Kidney (tissue), 14 donors: ENCODE data around the gene KLRC2. TPM values are rescaled to one million over a fixed set of nuclear protein-coding genes. Genes with fewer than 3 reads are reported as not detected.
"Not testable (repeated sequence)": the region's sequence is repeated elsewhere in the genome, so short reads cannot be mapped to it uniquely, and the experiment has no call there.

Experiments
- DNase-seq, 5 donors: peaks; one replicate each; pipeline ENCODE4 v3.0.0-alpha.2; 2013 to 2020
- FAIRE-seq: peaks from 2 replicates; lab custom pipeline; 2012; peaks lifted over from hg19 to GRCh38; lab: Jason Lieb, UNC
- H3K27ac ChIP-seq, 2 donors: one replicate each; pipeline ENCODE4 v1.7.0; 2013; ENCODE audit warnings: low read depth in 2 of 2, low read length in 2 of 2, inconsistent platforms in 1 of 2
- H3K27me3 ChIP-seq: one replicate; pipeline ENCODE4 v1.7.1; 2013; ENCODE audit warnings: low read length, inconsistent platforms; ENCODE audit not compliant: control insufficient read depth, insufficient read depth
- H3K36me3 ChIP-seq, 3 donors: one replicate each; pipeline versions ENCODE4 v1.7.0 to v1.7.1; 2013; ENCODE audit warnings: low read length in 3 of 3, control low read depth in 1 of 3, inconsistent platforms in 1 of 3; ENCODE audit not compliant: insufficient read depth in 3 of 3, control insufficient read depth in 2 of 3
- H3K4me1 ChIP-seq, 3 donors: one replicate each; pipeline versions ENCODE4 v1.7.0 to v1.7.1; 2013; ENCODE audit warnings: low read length in 3 of 3, inconsistent platforms in 1 of 3, low read depth in 1 of 3; ENCODE audit not compliant: control insufficient read depth in 2 of 3, insufficient read depth in 2 of 3
- H3K4me3 ChIP-seq, 3 donors: one replicate each; pipeline versions ENCODE4 v1.7.0 to v1.8.1; 2013; ENCODE audit warnings: low read length in 3 of 3, control low read depth in 1 of 3, inconsistent platforms in 1 of 3
- H3K9ac ChIP-seq, 3 donors: one replicate each; pipeline versions ENCODE4 v1.7.0 to v1.7.1; 2013; ENCODE audit warnings: low read length in 3 of 3, control low read depth in 1 of 3, inconsistent platforms in 1 of 3
- H3K9me3 ChIP-seq, 3 donors: one replicate each; pipeline versions ENCODE4 v1.7.0 to v1.7.1; 2013; ENCODE audit warnings: low read length in 3 of 3, control low read depth in 1 of 3, inconsistent platforms in 1 of 3; ENCODE audit not compliant: control insufficient read depth in 2 of 3, insufficient read depth in 1 of 3
- intact Hi-C: fragments of 100-400 bp; cut with DNase I; formaldehyde crosslinking; loops from one replicate; pipeline ENCODE4 v1.11.1; 2022
- polyA plus RNA-seq: library from polyadenylated mRNA; stranded (reverse); fragments of 350-450 nt; fragmentation: Illumina TruSeq; extraction: RNeasy Lipid Tissue Mini Kit (QIAGEN cat#74804); gene quantifications from one replicate; pipeline ENCODE4 v1.2.3, GENCODE V29; 2014; ENCODE audit warnings: low read depth, low replicate concordance; ENCODE audit not compliant: insufficient read depth
- total RNA-seq: library from RNA; stranded (reverse); fragmentation: NEBNext Ultra II Directional; extraction: Animal tissue kit (Norgen Biotek cat#: 25700); gene quantifications from one replicate; pipeline ENCODE4 v1.2.1, GENCODE V29; 2021
- TF ChIP-seq, protein P1 (sequence below): IDR thresholded peaks from 3 replicates; pipeline ENCODE4 v1.5.1; 2012; ENCODE audit warnings: mild to moderate bottlenecking, moderate library complexity, borderline replicate concordance; ENCODE audit not compliant: insufficient read depth; ENCODE audit errors: extremely low read depth
- donor health status: control.
- donor health status: control.
- donor health status: control.
- donor health status: control.
- donor health status: control.
- donor health status: DM: yes; HTN: yes; CAD: no.
- donor health status: Normal renal cell carcinoma (clear cell type).

Gene KLRC2
- total and polyA plus RNA-seq, 2 donors from 2014 or later: 0.50 TPM; not detected in 1

DNA sequence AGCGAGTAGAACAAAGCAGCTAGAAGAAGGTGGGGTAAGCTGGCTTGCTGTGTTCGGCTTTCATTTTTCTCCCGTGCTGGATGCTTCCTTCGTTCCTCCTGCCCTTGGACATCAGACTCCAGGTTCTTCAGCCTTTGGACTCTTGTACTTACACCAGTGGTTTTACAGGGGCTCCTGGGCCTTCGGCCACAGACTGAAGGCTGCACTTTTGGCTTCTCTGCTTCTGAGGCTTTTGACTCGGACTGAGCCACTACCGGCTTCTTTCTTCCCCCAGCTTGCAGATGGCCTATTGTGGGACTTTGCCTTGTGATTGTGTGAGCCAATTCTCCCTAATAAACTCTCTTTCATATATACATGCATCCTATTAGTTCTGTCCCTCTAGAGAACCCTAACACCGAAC is 9.9 kb downstream of the KLRC2 start:
- H3K4me1 ChIP-seq, DNase-seq, H3K9ac ChIP-seq, H3K27ac ChIP-seq, H3K36me3 ChIP-seq, H3K9me3 ChIP-seq, H3K27me3 ChIP-seq, H3K4me3 ChIP-seq, intact Hi-C loops, FAIRE-seq: not testable (repeated sequence)

DNA sequence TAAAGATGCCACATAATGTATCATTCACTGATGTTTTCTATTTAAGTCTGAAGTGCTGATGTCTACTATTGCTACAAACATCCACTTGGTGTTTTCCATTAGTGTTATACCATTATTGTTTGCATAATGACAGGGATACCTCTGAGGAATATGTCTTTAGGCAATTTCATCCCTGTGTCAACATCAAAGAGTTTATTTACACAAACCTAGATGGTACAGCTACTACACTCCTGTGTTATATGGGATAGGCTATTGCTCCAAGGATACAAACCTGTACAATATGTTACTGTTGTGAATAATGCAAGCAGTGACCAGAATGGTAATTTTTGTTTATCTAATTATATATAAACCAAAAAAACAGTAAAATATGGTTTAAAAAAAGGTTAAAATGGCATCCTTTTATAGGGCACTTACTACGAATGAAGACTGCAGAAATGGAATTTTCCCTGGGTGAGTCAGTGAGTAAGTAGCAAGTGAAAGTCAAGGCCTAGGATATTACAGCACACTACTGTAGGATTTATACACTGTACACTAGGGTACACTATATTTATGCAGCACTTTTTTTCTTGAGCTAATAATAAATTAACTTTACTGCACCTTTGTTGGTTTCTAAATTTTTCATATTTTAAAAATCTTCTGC is 11.4 kb downstream of the KLRC2 start:
- H3K4me3 ChIP-seq, H3K4me1 ChIP-seq, H3K27ac ChIP-seq, H3K9ac ChIP-seq, intact Hi-C loops, FAIRE-seq, DNase-seq, H3K27me3 ChIP-seq, H3K36me3 ChIP-seq, H3K9me3 ChIP-seq: not testable (repeated sequence)

DNA sequence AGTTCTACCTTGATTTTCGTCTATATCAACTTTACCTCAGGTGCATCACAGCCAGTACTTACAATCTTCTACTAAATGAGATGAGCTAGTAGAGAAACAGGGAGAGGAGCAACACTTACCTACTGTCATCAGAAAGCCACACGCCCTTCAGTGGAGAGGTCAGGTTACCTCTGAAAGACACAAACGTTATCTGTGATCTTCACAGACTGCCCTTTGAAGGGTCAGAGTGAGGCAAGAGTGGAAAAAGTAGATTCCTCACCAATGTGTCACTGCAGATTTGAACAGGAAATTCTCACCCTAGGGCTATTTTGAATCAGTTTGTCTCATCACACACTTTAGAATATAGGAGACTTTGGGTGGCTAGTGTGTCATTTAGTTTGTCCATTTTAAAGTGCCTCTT is 13.7 kb downstream of the KLRC2 start:
- H3K4me3 ChIP-seq, H3K9me3 ChIP-seq, DNase-seq, FAIRE-seq, H3K27me3 ChIP-seq, H3K9ac ChIP-seq, H3K27ac ChIP-seq, H3K36me3 ChIP-seq, H3K4me1 ChIP-seq, intact Hi-C loops: not testable (repeated sequence)

GRCh38 chr12:10420334-10420733 is 15.5 kb downstream of the KLRC2 start, which contains the start of gene KLRC3:
Gene KLRC3, minus strand, starts transcription at chr12:10420595. Its CDS starts 45 bp downstream, at chr12:10420550.
- H3K36me3 ChIP-seq, H3K4me1 ChIP-seq, intact Hi-C loops, DNase-seq, H3K4me3 ChIP-seq, H3K9me3 ChIP-seq, H3K27me3 ChIP-seq, FAIRE-seq, H3K27ac ChIP-seq, H3K9ac ChIP-seq: not testable (repeated sequence)

DNA sequence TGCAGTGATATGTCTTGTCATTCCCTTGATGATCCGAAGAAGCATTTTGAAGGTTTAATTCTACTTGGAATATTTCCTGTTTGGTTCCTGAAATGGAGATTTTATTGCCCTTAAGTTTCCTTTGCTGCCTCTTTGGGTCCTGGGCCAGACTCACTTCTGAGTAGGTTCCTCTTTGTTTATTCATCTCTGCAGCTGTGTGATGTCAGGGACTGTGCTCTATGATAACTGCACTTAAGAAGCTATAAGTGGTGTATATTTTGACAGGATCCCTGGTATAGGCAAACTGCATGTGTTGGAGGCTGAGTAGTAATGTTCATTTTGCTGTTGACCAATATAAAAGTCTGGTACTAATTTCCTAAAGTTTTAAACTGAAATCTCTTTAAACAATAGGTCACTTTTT is 26.4 kb downstream of the KLRC2 start, which contains the start of gene KLRC4:
KLRC4 (minus strand) TSS at position 366 of the 400 bp plus-strand sequence; CDS start at position 184, 182 bp downstream.
- no peaks in the 10 kb centered on the region for H3K4me1 ChIP-seq
- no peaks in the 10 kb centered on the region for H3K9me3 ChIP-seq
- H3K4me3 ChIP-seq: no peak within 1 kb of the TSS
- peak in 1 of 5 donors; percentile 6 for DNase-seq
- intact Hi-C loops: no loop called here
- FAIRE-seq: no peak
- H3K27me3 ChIP-seq: no peaks in the 10 kb centered on the region
- no peaks in the 10 kb centered on the region for H3K36me3 ChIP-seq
- no peak within 1 kb of the TSS for H3K27ac ChIP-seq
- H3K9ac ChIP-seq: no peak within 1 kb of the TSS
- TF ChIP-seq, protein P1, sequence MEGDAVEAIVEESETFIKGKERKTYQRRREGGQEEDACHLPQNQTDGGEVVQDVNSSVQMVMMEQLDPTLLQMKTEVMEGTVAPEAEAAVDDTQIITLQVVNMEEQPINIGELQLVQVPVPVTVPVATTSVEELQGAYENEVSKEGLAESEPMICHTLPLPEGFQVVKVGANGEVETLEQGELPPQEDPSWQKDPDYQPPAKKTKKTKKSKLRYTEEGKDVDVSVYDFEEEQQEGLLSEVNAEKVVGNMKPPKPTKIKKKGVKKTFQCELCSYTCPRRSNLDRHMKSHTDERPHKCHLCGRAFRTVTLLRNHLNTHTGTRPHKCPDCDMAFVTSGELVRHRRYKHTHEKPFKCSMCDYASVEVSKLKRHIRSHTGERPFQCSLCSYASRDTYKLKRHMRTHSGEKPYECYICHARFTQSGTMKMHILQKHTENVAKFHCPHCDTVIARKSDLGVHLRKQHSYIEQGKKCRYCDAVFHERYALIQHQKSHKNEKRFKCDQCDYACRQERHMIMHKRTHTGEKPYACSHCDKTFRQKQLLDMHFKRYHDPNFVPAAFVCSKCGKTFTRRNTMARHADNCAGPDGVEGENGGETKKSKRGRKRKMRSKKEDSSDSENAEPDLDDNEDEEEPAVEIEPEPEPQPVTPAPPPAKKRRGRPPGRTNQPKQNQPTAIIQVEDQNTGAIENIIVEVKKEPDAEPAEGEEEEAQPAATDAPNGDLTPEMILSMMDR: no peak
